Measurements from ENCODE around the gene STEAP2.

- peak; percentile 67 to 85 for TF ChIP-seq POLR2AphosphoS5 (IDR thresholded peaks at IDR 0.05)
- TF ChIP-seq CTCF (IDR thresholded peaks at IDR 0.05) = peak; percentile 46 to 79 (median 48)
- TF ChIP-seq POLR2A (IDR thresholded peaks at IDR 0.05; ENCODE audit: low read depth) = peak; percentile 52
- TF ChIP-seq EP300 (IDR thresholded peaks at IDR 0.05) = no peak
Measured at GRCh38 chr7:90211391-90212148, at the start of gene STEAP2.

Data from esophagus muscularis mucosa (tissue), 4 donors.